ENCODE results near the gene CDK5RAP3.
"Not testable (repeated sequence)": the region's sequence is repeated elsewhere in the genome, so short reads cannot be mapped to it uniquely, and the experiment has no call there.

Gene CDK5RAP3

GRCh38 chr17:47975823-47976205 lies 4.9 kb downstream of the CDK5RAP3 start:
- DNase-seq = no peak

DNA sequence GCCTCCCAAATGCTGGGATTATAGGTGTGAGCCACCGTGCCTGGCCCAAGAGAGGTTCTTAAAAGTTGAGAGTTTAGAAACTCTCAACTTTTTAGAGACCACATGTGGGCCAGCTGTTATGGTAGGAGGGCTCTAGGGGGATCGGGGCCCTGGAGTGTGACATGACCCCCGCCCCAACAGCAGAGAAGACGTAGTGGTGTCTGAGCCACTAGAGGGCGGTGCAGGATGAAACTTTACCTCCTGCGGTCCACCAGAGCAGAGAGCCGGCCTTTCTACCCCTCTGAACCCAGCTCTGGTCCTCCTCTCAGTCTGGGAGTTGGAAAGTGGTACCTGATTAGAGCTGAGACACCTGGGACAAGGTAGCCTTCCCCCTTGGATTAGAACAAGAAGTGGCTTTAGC lies 7.4 kb downstream of the CDK5RAP3 start:
- DNase-seq = peak; percentile 84 to 87

DNA sequence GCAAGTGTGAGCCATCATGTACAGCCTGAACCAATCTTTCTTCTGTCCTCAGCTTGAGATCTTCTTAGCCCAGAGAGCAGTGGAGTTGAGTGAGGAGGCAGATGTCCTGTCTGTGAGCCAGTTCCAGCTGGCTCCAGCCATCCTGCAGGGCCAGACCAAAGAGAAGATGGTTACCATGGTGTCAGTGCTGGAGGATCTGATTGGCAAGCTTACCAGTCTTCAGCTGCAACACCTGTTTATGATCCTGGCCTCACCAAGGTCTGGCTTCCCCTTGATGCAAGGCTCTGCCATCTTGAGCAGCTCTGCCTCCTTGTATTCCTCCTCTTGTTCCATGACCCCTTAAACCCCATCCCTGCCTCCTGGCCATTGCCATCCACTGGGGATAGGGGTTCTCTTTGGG lies 9.6 kb downstream of the CDK5RAP3 start:
- DNase-seq = no peak

DNA sequence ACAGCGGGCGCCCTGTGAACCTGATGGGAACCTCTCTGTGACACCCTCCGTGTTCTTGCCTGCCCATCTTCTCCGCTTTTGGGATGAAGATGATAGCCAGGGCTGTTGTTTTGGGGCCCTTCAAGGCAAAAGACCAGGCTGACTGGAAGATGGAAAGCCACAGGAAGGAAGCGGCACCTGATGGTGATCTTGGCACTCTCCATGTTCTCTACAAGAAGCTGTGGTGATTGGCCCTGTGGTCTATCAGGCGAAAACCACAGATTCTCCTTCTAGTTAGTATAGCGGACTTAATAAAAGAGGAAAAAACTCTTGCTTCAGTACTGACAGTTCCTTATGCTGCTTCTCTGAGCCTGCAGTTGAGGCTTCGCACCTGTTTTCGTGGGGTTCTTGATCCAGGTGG lies 10.5 kb downstream of the CDK5RAP3 start:
- peak; percentile 91 to 93 for DNase-seq

DNA sequence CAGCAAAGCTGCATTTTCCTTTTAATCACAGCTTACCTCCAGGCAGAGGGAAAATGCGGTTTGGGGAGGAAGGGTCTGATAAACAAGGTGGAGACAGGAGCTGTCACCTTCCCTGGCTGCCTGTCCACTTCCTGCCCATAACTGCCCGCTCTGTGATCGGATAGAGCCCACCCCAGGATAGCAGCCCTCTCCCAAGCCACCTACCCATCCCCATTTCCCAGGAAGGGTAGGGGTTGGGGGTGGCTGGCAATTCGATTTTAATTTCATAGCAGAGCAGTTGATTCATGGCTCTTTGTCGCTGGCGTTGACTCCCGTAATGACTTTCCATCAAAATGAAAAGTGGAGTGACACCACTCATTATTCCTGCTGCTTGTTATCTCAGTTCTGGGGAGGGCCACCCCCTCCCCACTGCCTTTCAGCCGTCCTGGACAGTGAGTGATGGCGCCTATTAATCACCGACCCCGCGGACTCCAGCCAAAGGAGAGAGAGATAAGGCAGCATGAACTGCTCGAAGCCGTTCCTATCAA lies 11.2 kb downstream of the CDK5RAP3 start:
- DNase-seq = no peak

- no peak for DNase-seq
These were observed 11.9 kb downstream of the CDK5RAP3 start for GRCh38 chr17:47982645-47983390.

- DNase-seq = no peak
These were observed 12.7 kb downstream of the CDK5RAP3 start for GRCh38 chr17:47983492-47984223.

- DNase-seq = no peak
These were observed 15.6 kb downstream of the CDK5RAP3 start for GRCh38 chr17:47986520-47986919.

DNA sequence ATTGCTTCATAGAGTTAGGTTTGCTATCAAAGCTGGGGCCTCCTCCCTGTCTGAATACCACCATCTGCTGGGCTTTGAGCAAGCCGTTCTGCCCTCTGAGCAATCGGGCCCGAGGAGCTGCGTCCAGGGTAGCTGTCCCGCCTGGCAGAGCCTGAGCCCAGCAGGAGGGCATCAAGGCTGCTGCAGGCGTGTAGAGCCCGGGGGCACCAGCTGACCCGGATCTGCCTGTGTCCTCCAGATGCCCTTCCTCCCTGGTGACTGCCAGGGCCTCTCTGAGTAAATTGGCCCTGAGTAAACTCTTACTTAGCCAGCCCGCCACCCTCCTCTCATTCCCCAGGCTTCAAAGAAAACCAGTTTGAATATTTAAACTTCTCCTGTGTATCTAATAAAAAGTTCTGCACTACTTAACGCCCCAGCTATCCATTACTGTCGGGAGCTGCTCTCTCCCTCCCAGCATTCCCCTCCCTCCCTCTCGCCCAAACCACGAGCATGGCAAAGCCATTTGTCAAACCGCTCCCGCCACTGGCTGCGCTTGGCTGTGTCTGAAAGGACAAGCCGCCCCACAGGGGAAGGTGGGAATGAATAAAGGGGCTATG lies 16.4 kb downstream of the CDK5RAP3 start:
- DNase-seq = no peak

GRCh38 chr17:47988445-47988844 lies 17.5 kb downstream of the CDK5RAP3 start:
- DNase-seq = not testable (repeated sequence)

DNA sequence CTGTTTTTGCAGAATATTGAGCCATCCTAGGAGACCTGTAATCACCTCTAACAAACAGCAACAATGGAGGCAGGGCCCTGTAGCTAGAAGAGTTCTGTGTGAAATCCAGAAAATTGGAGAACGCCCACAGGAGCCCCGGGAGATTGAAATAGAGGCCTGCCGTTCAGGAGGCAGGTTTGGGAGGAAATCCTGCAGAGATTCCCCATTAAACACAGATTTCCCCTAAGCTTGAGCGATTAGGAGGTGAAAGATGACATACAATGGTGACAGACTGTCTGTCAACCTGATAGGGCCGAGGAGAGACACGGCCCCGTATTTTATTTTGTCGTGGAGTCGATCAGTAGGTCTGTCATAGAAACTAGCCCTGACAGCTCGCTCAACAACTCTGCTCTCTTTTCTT lies 18.2 kb downstream of the CDK5RAP3 start:
- DNase-seq = no peak

DNA sequence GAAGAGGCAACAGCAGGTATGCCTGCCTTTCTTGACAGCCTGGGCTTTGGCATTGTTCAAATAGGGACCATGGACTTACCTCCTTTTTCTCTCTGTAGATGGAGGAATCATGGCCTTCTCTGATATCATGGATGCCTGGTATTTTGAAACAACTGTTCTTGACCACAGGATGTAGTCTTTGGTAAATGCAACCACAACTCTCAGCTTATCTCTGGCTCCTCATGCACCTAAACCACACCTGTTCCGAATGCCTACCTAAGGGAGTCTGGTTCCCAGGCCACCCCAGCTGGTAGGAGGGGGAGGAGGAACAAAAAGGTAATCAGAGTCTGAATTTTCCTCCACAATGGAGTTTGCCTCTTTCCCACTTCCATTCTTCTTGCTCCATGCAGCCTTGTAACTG lies 18.8 kb downstream of the CDK5RAP3 start:
- DNase-seq = no peak

- DNase-seq = no peak
These were observed 20.2 kb downstream of the CDK5RAP3 start for GRCh38 chr17:47990962-47991731.

- no peak for DNase-seq
These were observed 21.3 kb downstream of the CDK5RAP3 start for GRCh38 chr17:47992216-47992615.

DNA sequence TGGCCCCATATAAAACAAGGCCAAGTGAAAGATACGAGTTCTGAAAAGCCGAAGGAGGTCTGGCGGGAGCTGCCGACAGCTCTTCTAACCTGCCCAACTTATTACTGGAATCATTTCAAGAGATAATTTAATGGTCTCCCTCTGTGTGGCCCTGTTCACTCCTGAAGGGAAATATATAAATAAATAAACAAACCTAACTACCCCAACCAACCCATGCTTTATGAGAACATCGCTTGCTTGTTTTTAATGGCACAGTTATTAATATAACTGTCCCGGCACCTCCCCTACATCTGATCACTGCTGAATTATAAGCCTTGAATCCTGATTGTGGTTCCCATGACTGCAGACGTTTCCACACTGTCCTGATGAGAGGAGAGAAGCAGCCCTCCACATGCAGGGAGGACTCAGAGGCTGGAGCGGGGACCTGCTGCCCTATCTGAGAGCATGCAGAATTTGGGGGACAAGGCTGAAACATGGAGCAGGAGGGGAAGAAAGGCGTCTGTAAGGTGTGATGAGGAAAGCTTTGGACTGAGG lies 22.2 kb downstream of the CDK5RAP3 start:
- no peak for DNase-seq

- no peak for DNase-seq
These were observed 23.1 kb downstream of the CDK5RAP3 start for GRCh38 chr17:47993964-47994363.

- DNase-seq = no peak
These were observed 23.8 kb downstream of the CDK5RAP3 start for GRCh38 chr17:47994724-47995123.

DNA sequence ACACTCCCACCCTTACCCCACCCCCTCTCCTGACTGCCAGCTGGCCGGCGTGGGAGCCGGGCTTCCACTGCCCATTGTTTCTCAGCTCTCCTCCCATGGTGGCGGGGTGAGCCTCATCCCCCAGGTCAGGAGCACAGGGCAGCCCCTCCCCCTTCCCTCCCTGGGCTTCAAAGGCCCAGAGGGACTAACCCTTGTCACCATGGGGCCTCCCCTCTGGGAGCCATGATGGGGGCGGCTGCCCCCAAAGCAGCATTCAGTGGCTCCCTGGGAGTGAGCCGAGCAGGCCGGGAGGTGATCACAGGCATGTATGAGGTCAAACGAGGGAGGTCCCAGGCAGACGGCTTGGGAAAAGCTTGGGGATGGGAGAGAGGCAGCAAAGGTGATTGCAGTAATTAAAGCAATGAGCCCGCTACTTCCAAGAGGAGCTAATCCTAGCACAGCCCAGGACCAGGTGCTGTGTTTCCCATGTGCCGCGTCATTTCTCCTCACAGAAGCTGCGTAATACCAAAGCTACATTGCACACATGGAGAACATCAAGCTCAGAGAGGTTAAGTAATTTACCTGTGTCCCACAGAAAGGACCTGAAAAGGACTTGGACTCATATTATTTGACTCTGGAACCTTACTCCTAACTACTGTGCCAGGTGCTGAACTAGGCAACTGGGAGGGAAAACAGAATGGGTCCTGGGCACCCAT lies 24.5 kb downstream of the CDK5RAP3 start:
- no peak for DNase-seq

GRCh38 chr17:47996201-47996600 lies 25.3 kb downstream of the CDK5RAP3 start:
- no peak for DNase-seq

GRCh38 chr17:47997586-47997985 lies 26.7 kb downstream of the CDK5RAP3 start:
- no peak for DNase-seq

GRCh38 chr17:47998044-47998443 lies 27.1 kb downstream of the CDK5RAP3 start:
- no peak for DNase-seq

GRCh38 chr17:47999582-47999981 lies 28.7 kb downstream of the CDK5RAP3 start:
- no peak for DNase-seq

Measured in Kasumi-1 (cell line).